GM18870 (cell line): ENCODE data around the gene TRAPPC2L.
A peak's percentile ranks its signal among the peaks of the same experiment; 100 is the strongest.

Experiments used
- ATAC-seq: cut with Tn5 transposase; IDR thresholded peaks from one replicate; pipeline ENCODE4 v1.9.1; 2021; ENCODE audit warnings: moderate library complexity; ENCODE audit not compliant: unreplicated experiment

TRAPPC2L gene

DNA sequence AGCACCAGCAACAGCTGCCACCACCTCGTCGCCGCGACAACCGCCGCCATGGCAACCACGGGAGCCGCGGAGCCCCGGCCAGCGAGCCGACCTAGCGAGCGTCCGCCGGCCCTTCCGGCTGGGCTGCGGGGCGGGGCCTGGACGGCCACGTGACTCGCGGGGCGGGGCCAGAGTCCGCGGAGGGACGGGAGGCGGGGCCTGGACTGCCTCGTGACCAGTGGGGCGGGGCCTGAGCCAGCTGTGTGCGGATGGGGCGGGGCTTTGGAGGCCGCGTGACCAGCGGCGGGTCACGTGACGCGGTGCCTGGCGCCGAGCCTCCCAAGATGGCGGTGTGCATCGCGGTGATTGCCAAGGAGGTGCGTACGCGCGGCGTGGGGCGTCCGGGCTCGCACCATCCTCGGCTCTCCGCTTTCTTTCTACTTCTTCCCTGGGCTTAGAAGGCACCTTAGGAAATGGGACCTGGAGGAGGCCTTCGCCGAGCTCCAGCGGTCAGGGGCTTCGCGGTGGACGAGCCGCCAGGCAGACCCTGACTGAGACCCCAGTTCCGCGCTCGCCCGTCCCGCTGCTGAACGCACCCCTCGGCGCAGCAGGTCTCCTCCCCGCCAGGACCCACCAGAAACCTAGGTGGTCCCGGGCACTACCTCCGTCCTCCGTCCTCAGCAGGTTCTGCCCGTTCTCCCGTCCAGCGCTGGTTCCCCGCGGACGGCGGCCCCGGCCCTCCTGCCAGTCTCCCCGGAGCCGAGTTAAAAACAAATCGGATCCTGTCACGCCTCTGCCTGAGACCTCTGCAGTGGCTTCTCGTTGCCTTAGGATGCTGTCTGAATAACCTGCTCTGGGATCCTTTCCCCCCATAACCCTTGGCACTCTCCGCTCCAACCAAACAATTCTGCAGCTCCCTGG, at the start of gene TRAPPC2L, which contains the start of gene GALNS:
TRAPPC2L (plus strand) TSS at position 300 of the 900 bp plus-strand sequence; CDS start at position 324, 24 bp downstream.
GALNS (minus strand) TSS at position 120 of the 900 bp plus-strand sequence; CDS start at position 50, 70 bp downstream.
- ATAC-seq, result peak; percentile 58

GRCh38 chr16:88807142-88807625, 49.7 kb upstream of the TRAPPC2L start:
- ATAC-seq, result no peak

DNA sequence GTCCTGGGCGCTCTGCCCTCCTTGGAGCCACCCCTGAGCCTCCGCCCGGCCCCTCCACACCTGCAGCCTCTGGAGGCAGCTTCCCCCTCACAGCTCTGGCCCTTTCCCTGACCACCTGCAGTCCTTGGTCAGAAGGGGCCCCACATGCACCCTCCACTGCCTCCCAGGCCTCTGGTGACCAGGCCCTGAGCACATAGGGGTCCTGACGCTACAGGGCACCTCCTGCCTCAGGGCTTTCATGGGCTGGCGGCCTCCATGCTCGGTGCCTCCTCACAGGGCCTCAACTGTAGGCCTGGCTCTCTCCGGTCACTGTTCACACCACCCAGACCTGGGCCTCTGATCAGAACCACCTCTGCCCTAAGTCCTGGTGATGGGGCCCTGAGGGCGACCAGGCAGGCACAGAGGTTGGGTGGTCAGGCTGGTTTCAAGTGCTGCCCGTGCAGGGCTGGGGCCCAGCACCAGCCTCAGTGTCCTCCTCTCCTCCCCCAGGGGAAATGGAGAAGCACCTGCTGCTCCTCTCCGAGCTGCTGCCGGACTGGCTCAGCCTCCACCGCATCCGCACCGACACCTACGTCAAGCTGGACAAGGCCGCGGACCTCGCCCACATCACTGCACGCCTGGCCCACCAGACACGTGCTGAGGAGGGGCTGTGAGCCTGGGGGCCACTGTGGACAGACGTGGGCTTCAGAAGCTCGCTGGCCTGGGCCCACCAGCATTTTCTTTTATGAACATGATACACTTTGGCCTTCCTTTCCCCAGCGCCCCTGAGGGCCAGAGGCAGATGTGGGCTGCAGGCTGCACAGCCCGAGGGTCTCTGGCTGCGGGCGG, 49.1 kb upstream of the TRAPPC2L start:
- no peak for ATAC-seq

DNA sequence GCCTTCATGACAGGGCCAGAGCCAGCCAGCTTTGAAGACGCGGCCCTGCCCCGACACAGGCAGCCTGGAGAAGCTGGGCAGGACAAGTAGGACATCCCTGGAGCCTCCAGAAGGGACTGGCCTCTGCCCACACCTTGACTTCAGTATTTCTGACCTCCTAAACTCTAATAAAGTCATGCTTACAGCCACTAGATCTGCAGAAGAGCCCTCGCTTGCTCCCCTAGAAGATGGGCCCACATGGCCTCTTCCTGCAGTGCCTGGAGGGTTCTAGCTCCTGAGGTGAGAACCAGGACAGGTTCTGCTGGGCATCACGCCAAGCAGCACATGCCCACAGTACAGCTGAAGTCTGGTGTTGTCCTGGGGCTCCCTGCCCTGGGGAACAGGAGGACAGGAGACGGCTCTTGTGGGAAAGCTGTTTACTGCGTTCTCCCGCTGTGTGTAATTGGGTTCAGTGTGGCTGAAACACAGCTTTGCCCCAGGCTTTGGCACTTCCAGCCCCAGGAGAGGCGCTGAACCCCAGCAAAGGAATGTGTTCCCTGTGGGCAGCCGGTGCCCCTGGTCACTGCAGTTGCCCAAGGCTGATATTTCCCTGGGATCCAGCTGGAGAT, 47.8 kb upstream of the TRAPPC2L start:
- ATAC-seq, result no peak

- ATAC-seq, result no peak
Measured at GRCh38 chr16:88809676-88810165, 47.2 kb upstream of the TRAPPC2L start.

DNA sequence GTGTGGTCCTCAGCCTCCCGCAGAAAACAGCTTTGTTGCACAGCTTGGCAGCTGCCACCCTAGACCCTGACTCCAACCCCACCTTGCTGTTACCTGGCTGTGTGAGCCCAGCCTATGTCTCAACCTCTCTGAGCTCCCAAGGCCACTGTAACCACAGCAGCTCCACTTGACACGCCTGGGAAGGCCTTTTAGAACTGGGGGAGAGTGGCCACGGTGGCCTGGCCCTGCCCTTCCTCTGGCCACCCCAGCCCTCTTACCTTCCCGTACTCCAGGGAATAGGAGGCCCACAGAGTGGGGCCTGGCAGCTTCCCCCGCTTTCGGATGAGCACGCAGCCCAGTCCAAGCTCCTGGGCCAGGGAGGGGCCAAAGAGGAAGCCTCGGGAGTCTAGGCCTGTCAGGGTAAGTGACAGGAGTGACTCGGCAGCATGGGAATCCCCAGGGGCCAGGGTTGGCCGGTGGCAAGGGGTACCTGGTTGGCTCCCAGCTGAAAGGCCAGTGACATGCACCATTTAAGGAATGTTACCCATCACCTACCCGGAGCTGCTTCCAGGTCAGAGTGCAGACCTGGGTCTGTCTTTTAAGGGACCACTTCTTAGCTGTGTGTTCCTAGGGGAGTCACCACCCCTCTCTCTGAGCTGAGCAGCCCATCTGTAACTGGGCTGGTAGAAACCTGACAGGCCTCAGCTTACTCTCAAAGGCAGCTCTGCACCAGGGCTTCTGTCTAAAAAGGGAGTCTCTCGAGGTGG, 46.6 kb upstream of the TRAPPC2L start:
- no peak for ATAC-seq

GRCh38 chr16:88810912-88811768, 45.8 kb upstream of the TRAPPC2L start:
- ATAC-seq, result peak; percentile 33

DNA sequence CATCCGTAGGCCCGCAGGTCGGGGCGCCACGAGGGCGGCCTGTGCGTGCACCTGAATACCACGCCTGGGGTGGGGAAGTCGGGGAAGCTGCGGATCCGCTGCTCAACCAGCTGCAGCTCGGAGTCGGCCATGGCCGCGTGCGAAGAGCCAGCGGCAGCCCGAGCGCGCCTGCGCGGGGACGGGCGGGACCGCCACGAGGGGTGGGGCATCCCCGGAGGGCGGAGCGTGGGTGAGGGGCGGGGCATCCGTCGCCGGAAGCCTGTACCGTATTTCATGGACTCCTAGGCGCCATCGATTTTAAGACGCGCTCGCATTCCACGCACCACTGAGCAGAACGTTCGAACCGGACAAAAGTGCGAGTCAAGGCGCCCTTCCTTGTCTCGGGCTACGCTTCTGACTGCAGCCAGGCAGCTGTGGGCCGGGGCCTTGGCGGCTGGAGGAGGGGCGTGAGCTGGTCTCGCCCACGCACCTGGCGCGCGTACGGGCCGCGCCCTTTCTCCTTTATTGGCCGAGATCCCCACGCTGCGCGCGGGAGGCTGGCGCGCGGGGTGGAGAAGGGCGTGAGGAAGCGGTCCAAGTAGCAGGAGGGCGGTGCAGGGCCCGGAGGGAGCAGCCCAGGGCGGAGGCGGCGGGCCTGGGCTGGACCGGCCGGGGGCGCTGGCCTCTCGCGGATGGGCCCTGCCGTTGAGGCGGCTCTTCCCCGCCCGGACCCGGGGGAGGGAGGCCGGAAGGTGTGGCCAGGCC, 45.0 kb upstream of the TRAPPC2L start, which contains the start of gene APRT:
APRT (minus strand) TSS at position 160 of the 744 bp plus-strand sequence; CDS start at position 131, 29 bp downstream.
- ATAC-seq, result peak; percentile 53

GRCh38 chr16:88812513-88813268, 44.2 kb upstream of the TRAPPC2L start:
- no peak for ATAC-seq

GRCh38 chr16:88813269-88814143, 43.4 kb upstream of the TRAPPC2L start:
- ATAC-seq, result no peak

DNA sequence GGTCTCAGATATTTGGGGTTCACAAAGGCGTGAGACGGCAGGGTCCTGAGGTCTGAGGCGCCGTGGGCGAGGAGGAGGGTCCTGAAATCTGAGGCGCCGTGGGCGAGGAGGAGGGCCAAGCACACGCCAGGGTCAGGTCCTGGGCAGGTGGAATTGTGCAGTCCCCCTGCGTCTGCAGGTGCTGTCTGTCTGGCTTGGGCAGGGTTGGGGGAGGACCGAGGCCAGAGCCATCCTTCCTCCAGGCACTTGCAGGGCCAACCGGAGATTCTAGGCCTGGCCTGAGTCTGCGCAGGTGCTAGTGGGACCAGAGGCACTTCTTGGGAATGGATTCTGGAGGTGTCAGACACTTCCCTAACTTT, 42.8 kb upstream of the TRAPPC2L start:
- ATAC-seq, result no peak

DNA sequence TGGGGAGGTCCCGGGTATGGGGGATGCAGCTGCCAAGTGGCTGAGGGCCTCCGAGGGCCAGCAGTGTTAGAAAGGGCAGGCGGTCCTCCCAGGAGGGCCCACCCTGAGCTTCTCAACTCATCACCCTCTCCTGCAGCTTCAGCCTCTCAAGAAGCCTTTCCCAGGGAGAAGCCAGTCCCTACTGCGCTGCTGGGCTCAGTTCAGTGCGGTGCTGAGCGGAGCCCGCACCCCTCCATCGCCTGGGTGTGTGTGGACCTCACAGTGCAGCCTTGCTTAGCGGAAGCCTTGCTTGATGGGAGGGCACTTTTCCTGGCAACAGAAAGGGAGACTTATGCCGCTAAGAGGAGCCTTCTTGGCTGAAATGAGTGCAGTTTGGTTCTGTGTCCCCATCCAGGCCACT, 41.7 kb upstream of the TRAPPC2L start:
- no peak for ATAC-seq

DNA sequence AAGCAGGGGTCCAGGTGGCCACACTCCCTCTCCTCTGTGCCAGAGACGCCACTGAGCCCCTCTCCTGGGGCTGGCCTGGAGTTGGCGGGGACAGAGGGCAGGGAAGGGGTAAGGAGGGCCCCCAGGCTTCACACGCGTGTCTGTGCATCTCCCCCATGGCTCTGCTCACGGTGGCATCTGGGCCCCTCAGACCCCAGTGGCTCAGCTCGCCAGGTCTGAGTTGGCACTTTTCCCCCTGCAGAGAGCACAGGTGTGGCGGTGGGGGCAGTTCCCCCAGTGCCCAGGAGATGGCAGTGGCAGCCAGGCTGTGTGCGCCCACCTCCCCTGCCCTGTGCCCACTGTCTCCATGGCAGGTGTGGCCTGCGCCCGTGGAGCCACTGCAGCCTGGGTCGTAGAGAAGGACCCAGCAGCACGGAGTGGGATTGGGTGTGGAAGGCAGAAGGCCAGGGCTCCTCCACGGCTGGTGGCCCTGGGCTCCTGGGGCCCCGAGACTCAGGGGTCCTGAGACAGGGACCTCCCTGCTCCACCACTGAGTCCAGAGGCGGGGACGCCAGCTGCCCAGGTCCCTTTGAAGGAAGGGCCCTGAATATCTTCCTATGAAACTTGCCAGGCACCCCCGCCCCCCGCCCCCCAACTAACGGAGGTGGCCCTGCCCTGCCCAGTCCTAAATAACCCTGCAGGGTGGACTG, 40.9 kb upstream of the TRAPPC2L start:
- ATAC-seq, result no peak

GRCh38 chr16:88816736-88817535, 40.0 kb upstream of the TRAPPC2L start:
- ATAC-seq, result no peak

GRCh38 chr16:88817785-88818574, 38.9 kb upstream of the TRAPPC2L start:
- ATAC-seq, result no peak
